ENCODE data around the gene SHISA5.
"Not testable (repeated sequence)": the region's sequence is repeated elsewhere in the genome, so short reads cannot be mapped to it uniquely, and the experiment has no call there.

The SHISA5 gene

GRCh38 chr3:48504051-48504946, at the start of gene SHISA5:
SHISA5 (minus strand) TSS chr3:48504174; CDS start chr3:48504094, 80 bp downstream.
- peak; percentile 27 to 60 for DNase-seq (ENCODE audit: low read depth in 2 of 2)

- no peak for DNase-seq (ENCODE audit: low read depth in 2 of 2)
These were observed 49.4 kb upstream of the SHISA5 start for GRCh38 chr3:48553361-48553760.

- no peak for DNase-seq (ENCODE audit: low read depth in 2 of 2)
These were observed 48.4 kb upstream of the SHISA5 start for GRCh38 chr3:48552111-48552951.

GRCh38 chr3:48551651-48552050, 47.7 kb upstream of the SHISA5 start:
- DNase-seq (ENCODE audit: low read depth in 2 of 2): not testable (repeated sequence)

- peak; percentile 81 to 82 for DNase-seq (ENCODE audit: low read depth in 2 of 2)
These were observed 45.0 kb upstream of the SHISA5 start for GRCh38 chr3:48548729-48549705.

GRCh38 chr3:48548126-48548525, 44.2 kb upstream of the SHISA5 start:
- DNase-seq (ENCODE audit: low read depth in 2 of 2): no peak

GRCh38 chr3:48546203-48546829, 42.3 kb upstream of the SHISA5 start:
- no peak for DNase-seq (ENCODE audit: low read depth in 2 of 2)

- no peak for DNase-seq (ENCODE audit: low read depth in 2 of 2)
These were observed 40.2 kb upstream of the SHISA5 start for GRCh38 chr3:48544141-48544540.

GRCh38 chr3:48543271-48543866, 39.4 kb upstream of the SHISA5 start:
- no peak for DNase-seq (ENCODE audit: low read depth in 2 of 2)

GRCh38 chr3:48538451-48538850, 34.5 kb upstream of the SHISA5 start:
- DNase-seq (ENCODE audit: low read depth in 2 of 2): no peak

GRCh38 chr3:48536785-48537184, 32.8 kb upstream of the SHISA5 start:
- no peak for DNase-seq (ENCODE audit: low read depth in 2 of 2)

- DNase-seq (ENCODE audit: low read depth in 2 of 2): no peak
These were observed 32.1 kb upstream of the SHISA5 start for GRCh38 chr3:48536116-48536515.

- no peak for DNase-seq (ENCODE audit: low read depth in 2 of 2)
These were observed 31.6 kb upstream of the SHISA5 start for GRCh38 chr3:48535578-48535977.

GRCh38 chr3:48532977-48533337, 29.0 kb upstream of the SHISA5 start:
- no peak for DNase-seq (ENCODE audit: low read depth in 2 of 2)

GRCh38 chr3:48532271-48532976, 28.4 kb upstream of the SHISA5 start:
- DNase-seq (ENCODE audit: low read depth in 2 of 2): no peak

- DNase-seq (ENCODE audit: low read depth in 2 of 2): not testable (repeated sequence)
These were observed 26.7 kb upstream of the SHISA5 start for GRCh38 chr3:48530701-48531100.

- DNase-seq (ENCODE audit: low read depth in 2 of 2): no peak
These were observed 24.8 kb upstream of the SHISA5 start for GRCh38 chr3:48528754-48529153.

GRCh38 chr3:48528048-48528447, 24.1 kb upstream of the SHISA5 start:
- DNase-seq (ENCODE audit: low read depth in 2 of 2): no peak

- no peak for DNase-seq (ENCODE audit: low read depth in 2 of 2)
These were observed 21.0 kb upstream of the SHISA5 start for GRCh38 chr3:48524970-48525369.

GRCh38 chr3:48521635-48522034, 17.7 kb upstream of the SHISA5 start:
- no peak for DNase-seq (ENCODE audit: low read depth in 2 of 2)

Data from stimulated activated CD4-positive, alpha-beta T cell treated with anti-CD3 and anti-CD28 coated beads, Interleukin-1b, Interleukin-23, amount 100 ng/mL, for 4 hours (primary cell).